Myocyte (in vitro differentiated cells): ENCODE results near the gene UPF1. TPM values are rescaled to one million over a fixed set of nuclear protein-coding genes. Genes with fewer than 3 reads are reported as not detected.
A peak's percentile ranks its signal among the peaks of the same experiment; 100 is the strongest.
"Not testable (repeated sequence)": the region's sequence is repeated elsewhere in the genome, so short reads cannot be mapped to it uniquely, and the experiment has no call there.

Source experiments
- DNase-seq: peaks from one replicate; pipeline ENCODE4 v3.0.0-alpha.2; 2012; ENCODE audit warnings: low read depth
- total RNA-seq: library from RNA; depleted of rRNA; stranded (reverse); fragments of >200 nt; gene quantifications from 2 replicates; pipeline ENCODE4 v1.2.3, GENCODE V29; 2014

The UPF1 gene
- total RNA-seq, 1 donor from 2014 or later, result 47.4 TPM

- DNase-seq, result no peak
Observed at GRCh38 chr19:18798384-18799352, 33.1 kb upstream of the UPF1 start.

GRCh38 chr19:18799389-18799970 is 32.3 kb upstream of the UPF1 start:
- no peak for DNase-seq

- DNase-seq, result no peak
Observed at GRCh38 chr19:18800079-18800478, 31.7 kb upstream of the UPF1 start.

- no peak for DNase-seq
Observed at GRCh38 chr19:18800636-18801035, 31.1 kb upstream of the UPF1 start.

DNA sequence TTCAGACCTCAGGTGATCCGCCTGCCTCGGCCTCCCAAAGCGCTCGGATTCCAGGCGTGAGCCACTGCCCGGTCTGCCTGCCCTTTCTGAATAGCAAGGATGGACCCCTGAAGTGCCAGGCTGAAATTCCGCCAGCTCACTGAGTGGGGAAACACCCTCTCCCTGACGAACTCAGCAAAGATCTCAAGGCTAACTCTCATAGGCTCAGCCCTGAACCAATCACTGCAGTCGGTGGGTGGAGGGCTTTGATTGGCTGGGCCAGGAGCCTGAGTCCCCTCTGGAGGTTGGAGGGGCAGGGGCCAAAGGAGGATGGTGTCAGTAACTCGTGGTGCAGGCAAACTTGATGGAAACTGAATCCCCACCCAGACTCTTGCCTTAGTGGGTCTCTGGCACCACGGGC is 29.4 kb upstream of the UPF1 start:
- DNase-seq, result no peak

- no peak for DNase-seq
Observed at GRCh38 chr19:18803550-18804138, 28.1 kb upstream of the UPF1 start.

DNA sequence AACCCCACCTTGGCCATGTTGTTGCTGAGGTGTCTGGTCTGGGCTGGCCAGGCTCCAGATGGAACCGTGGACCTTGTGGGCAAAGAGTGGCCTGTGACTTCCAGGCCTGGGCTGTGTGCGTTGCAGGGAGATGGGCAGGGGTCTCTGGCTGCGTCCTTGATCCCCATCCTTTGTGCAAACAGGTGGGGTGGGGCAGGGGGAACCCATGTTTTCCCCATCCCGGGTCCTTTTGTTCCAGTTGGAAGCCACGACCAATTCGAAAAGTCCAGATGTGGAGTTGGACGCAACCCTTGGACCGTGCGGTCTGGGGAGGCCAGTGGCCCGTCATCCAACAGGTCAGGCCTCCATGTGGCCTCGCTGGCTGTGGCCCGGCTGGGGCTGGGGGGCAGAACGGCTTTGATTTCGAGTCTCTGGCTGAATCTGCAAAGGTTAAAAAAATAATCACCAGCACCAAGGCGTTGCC is 27.6 kb upstream of the UPF1 start:
- DNase-seq, result no peak

DNA sequence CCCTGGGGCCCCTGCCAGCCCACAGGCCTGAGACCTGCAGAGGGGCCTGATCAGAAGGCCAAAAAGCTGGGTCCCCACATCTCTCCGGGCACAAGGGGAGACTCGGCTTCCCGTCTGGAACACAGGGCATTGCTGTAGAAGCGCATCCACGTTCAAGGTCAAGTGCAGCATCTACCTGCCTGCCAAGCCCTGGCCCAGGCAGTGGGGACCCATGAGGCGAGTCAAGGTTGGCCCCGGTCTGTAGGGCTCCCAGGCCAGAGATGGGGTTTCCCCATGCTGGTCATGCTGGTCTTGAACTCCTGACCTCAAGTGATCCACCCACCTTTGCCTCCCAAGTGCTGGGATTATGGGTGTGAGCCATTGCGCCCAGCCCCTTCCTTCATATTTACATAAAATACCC is 27.1 kb upstream of the UPF1 start:
- DNase-seq, result no peak

DNA sequence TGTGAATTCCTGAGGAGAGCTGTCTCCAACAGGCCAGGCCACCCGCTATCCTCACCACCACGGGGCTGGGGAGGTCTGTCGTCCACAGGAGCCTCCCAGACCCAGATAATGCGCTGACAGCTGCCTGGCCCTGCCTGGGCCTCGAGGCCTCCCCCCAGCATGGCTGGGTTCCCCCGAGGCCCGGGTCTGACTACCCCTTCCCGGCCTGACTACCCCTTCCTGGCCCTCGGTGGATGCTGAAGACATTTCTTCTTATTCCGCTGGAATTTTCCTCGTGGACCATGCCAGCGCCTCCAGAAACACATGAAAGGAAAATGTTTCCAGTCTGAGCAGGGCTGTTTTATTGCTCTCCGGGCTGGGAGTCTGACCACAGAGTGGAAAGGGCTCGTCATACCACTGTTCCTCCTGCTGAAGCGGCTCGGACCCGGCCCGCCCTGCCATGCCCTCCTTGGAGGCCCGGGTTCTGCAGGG is 23.9 kb upstream of the UPF1 start:
- DNase-seq, result no peak

- peak; percentile 54 for DNase-seq
Observed at GRCh38 chr19:18809149-18809868, 22.4 kb upstream of the UPF1 start.

- DNase-seq, result not testable (repeated sequence)
Observed at GRCh38 chr19:18811638-18812037, 20.1 kb upstream of the UPF1 start.

- peak; percentile 41 for DNase-seq
Observed at GRCh38 chr19:18814063-18814462, 17.7 kb upstream of the UPF1 start.

- DNase-seq, result no peak
Observed at GRCh38 chr19:18815673-18816072, 16.1 kb upstream of the UPF1 start.

GRCh38 chr19:18816645-18817044 is 15.1 kb upstream of the UPF1 start:
- not testable (repeated sequence) for DNase-seq

DNA sequence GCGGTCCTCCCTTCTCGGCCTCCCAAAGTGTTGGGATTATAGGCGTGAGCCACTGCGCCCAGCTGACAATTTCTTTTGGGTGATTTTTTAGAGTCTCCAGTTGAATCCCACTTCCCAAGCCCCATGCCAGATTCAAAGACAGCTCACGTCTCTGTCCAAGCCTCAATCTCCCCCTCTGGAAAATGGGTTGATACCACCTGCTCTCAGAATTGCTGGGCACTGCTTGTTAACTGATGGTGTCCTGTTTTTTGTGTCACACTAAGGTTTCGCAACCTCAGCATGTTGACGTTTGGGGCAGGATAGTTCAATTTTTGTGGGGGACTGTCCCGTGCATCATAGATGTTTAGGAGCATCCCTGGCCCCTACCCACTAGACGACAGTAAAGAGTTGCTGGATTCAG is 14.2 kb upstream of the UPF1 start:
- DNase-seq, result no peak

DNA sequence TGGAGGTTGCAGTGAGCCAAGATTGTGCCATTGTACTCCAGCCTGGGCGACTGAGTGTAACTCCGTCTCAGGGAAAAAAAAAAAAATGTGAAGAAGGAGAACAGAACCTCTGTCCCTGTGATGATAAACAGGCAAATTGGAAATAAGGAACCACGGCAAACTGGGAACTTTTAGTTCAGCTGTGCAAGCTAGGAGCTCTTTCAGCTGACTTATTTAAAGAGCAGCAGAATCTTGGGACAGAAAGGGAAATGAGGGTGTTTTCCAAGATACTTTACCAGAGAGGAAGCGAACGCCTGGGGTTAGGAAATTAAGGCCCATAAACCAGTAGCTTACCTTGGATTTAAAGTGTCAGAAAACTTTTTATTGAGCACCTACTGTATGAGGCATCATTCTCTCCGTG is 3.0 kb upstream of the UPF1 start:
- no peak for DNase-seq

DNA sequence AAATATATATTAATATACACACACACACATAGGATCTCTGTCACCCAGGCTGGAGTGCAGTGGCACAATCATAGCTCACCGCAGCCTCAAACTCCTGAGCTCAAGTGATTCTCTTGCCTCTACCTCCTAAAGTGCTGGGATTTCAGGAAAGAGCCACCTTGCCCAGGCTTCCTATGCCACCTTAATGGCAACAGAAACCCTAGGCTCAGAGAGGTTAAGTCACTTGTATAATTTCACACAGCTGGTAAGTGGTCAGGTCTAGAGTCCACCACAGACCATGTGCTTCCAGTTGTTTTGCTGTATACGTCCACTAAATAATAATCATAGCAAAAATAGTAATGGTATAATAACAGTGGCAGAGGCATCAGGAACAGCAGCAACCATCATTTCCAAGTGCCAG is 1.3 kb upstream of the UPF1 start:
- DNase-seq, result no peak

DNA sequence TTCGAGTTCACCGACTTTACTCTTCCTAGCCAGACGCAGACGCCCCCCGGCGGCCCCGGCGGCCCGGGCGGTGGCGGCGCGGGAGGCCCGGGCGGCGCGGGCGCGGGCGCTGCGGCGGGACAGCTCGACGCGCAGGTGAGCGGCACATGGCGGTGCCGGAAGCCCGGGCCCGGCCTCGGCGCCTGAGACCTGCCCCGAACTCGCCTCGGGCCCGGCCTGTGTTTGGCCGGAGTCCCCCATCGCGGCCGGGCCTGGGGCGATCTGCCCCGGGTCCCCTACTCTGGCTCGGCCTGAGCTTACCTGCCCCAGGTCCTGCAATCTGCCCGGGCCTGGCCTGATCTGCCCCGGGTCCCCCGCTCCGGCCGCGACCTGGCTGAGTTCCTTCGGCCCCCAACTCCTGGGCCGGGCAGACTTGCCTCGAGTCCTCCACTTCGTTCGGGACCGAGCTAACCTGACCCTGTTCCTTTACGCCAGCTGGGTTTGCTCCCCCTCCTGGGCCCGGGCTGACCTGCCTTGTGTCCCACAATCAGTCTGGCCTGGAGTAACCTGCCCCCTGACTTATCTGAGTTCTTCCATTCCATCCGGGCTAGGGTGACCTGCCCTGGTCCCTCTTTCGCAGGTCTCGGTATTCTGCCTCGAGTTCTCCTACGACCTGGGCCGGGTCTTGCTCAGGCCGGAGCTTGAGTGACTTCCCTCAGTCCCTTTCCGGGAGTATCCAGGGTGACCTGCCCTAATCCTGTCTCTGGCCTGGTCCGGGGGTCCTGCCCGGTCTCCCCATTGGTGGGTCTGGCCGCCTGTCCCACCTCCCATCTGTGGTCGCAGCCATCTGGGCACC is 764 bp downstream of the UPF1 start:
- DNase-seq, result peak; percentile 45

- no peak for DNase-seq
Observed at GRCh38 chr19:18833141-18833476, 1.4 kb downstream of the UPF1 start.

DNA sequence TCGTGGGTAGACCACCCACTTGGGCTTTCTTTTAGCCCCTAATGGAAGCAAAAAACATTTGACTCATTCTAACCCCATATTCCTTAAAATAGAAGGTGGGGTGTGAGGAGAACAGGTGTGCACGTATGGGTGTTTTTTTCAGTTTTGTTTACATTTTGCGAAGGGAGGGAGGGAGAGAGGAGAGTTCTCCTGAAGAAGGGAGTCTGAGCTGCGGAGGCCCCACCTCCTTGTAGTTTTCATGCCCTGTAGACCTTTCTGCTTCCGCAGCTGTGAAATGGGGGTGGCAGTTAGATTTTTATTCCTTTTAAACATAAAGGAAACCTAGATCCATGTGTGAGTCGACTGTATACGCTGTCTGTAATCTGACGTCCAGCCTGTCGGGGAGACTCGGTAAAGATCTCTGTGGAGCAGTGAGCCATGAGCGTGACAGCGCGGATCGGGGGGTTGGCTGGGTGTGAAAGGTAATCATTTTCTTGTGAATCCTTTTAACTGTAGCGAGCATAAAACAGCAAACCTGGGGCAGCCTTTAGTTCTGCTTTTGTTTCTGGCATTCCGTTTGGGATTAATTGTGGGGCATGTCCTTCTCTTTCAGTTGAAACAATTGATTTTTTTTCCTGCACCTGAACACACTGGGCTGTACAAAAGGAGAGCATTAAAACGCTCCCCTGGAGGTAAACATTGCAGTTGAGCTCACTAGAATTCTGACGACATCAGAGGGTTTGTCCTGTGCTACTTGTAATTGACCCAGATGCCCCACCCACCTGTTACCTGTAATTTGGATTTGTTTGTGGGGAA is 2.3 kb downstream of the UPF1 start:
- no peak for DNase-seq
